ENCODE results near the gene SPATA6.
"Not testable (repeated sequence)": the region's sequence is repeated elsewhere in the genome, so short reads cannot be mapped to it uniquely, and the experiment has no call there.

DNA sequence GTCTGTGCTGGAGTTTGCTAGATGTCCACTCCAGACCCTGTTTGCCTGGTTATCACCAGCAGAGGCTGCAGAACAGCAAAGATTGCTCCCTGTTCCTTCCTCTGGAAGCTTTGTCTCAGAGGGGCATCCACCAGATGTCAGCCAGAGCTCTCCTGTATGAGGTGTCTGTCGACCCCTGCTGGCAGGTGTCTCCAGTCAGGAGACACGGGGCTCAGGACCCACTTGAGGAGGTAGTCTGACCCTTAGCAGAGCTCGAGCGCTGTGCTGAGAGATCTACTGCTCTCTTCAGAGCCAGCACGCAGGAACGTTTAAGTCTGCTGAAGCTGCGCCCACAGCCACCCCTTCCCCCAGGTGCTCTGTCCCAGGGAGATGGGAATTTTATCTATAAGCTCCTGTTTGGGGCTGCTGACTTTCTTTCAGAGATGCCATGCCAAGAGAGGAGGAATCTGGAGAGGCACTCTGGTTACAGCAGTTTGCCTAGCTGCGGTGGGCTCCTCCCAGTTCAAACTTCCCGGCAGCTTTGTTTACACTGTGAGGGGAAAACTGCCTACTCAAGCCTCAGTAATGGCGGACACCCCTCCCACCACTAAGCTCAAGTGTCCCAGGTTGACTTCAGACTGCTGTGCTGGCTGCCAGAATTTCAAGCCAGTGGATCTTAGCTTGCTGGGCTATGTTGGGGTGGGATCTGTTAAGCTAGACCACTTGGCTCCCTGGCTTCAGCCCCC lies 187.1 kb downstream of the SPATA6 start:
- not testable (repeated sequence) for TF ChIP-seq ZBTB7A (tag by site-specific recombination; IDR thresholded peaks at IDR 0.05; ENCODE audit: low read depth); SP2 (tag by site-specific recombination; IDR thresholded peaks at IDR 0.05); ZNF623 (tag by site-specific recombination; IDR thresholded peaks at IDR 0.05); CTCF (tag by site-specific recombination; IDR thresholded peaks at IDR 0.05); ZNF404 (tag by site-specific recombination; IDR thresholded peaks at IDR 0.05); ZNF302 (tag by site-specific recombination; IDR thresholded peaks at IDR 0.05; ENCODE audit: low read depth); SCRT1 (tag by site-specific recombination; IDR thresholded peaks at IDR 0.05; ENCODE audit: borderline replicate concordance); ZNF549 (tag by site-specific recombination; IDR thresholded peaks at IDR 0.05); ZBTB20 (tag by site-specific recombination; IDR thresholded peaks at IDR 0.05); ZNF501 (tag by site-specific recombination; IDR thresholded peaks at IDR 0.05); MZF1 (tag by site-specific recombination; IDR thresholded peaks at IDR 0.05; ENCODE audit: borderline replicate concordance)
